CD4-positive, alpha-beta T cell treated with Interferon alpha-2 for 1 hour (primary cell): ENCODE results near the gene ADAMTS10.
"Not testable (repeated sequence)": the region's sequence is repeated elsewhere in the genome, so short reads cannot be mapped to it uniquely, and the experiment has no call there.

Experiments
- DNase-seq, 2 donors: peaks; one replicate each; pipeline ENCODE4 v3.0.0-alpha.2; 2020 to 2022

The ADAMTS10 gene

DNA sequence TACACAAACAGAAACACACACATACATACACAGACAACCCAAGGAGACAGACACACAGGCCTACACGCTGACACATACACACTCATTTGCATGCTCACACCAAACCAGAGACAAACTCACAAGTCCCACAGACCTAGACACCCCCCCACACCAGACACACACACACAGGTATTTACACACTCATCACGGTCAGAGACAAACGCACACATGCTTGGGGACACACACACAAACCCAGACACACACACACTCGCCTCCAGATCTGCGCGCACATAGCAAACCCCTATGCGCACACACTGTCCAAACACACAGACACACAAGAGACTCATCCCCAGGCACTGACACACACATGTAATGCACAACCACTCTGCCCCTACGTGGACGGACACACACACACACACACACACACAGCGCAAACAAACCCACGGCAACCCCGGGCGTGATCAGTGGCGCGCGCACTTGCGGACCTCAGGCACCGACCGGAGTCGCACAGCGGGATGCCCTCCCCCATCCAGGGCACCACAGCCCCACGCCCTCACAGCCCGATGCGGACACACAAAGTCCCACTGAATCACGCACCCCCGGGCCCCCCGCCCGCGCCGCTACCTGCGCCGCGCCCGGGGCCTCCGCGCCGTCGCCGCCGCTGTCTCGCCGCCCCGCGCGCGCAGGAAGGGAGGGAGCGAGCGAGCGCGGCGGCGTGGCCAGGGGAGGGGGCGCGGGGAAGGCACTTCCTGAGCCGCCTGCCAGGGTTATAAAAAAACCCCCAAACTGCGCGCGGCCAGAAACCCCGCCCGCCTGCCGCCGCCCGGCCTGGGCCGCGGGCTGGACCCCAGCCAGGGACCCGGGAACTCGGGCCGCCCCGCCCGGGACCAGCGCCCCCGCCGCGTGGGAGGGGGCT, at the start of gene ADAMTS10:
Gene ADAMTS10, minus strand, starts transcription at position 675 of the 895 bp plus-strand sequence. CDS start 5,005 bp downstream, outside the sequence.
- DNase-seq, result peak; percentile 42 to 56

GRCh38 chr19:8659905-8660304, 49.4 kb upstream of the ADAMTS10 start:
- no peak for DNase-seq

GRCh38 chr19:8657869-8658268, 47.4 kb upstream of the ADAMTS10 start:
- DNase-seq, result no peak

DNA sequence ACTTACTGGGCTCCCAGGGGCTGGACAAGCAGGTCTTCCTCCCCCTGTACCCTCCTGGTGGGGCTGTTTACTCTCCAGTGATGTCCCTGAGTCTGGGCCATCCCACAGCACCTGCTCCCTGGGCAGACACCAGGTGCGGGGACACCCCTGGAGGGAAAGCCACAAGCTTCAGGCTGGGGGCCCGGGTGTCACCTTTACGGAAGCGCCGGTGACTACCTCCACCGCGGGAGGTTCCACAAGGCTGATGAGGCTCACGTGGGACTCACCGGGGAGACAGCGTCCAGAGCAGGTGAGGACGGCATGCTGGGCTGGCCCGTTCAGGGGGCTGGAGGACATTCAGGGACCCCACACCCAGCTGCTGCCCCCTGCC, 44.8 kb upstream of the ADAMTS10 start:
- peak in 1 of 2 donors; percentile 46 for DNase-seq

DNA sequence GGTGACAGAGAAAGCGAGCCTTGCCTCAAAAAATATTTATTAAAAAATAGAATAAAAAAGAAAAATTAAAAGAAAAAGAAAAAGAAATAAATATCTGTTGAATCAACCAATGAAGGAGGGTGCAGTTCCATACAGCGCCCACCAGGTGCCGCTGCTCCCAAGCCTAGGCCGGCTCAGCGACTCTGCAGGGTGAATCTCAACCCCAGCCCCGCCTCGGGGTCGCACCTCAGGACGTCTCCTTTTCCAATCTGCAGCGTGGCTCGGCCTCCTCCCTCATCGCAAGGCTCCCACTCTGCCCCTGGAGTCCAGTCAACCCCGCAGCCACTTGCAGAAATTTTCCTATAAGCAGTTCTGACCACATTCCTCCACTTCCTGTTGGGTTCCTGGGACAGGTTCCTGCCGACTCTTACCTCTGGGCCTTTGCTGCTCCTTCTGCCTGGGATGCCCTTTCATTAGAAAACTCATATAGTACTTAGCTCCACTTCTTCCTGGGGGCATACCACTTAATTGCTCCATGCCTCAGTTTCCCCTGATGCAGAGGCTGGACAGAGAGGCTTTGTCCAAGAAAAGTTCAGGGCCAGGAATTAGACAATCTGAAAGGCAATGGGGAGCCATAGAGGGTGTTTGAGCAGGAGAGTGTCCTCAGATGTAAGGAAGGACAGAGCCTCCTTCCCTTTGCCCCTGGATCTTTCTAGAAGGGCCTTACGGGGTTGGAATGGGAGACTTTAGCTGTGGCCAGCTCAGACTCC, 44.2 kb upstream of the ADAMTS10 start:
- DNase-seq, result peak; percentile 57 to 70

- no peak for DNase-seq
These were observed 37.7 kb upstream of the ADAMTS10 start for GRCh38 chr19:8648240-8648639.

- DNase-seq, result no peak
These were observed 33.5 kb upstream of the ADAMTS10 start for GRCh38 chr19:8643860-8644653.

DNA sequence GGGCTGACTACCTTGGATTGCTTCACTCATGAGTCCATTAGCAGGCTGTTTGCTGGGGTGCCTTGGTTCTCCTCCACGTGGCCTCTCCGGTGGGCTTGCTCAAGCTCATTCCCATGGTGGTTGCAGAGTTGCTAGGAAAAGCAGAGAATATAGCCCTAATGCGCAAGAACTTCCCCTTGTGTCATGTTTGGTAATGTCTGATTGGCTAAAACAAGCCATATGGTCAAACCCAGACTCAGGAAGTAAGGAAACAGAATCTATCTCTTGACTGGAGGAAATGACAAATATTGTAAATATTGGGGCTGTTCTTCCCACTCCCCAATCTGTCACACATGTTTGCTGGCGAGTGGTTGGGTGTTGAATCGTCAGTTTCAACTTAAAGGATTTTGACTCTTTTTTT, 32.0 kb upstream of the ADAMTS10 start:
- DNase-seq, result no peak

DNA sequence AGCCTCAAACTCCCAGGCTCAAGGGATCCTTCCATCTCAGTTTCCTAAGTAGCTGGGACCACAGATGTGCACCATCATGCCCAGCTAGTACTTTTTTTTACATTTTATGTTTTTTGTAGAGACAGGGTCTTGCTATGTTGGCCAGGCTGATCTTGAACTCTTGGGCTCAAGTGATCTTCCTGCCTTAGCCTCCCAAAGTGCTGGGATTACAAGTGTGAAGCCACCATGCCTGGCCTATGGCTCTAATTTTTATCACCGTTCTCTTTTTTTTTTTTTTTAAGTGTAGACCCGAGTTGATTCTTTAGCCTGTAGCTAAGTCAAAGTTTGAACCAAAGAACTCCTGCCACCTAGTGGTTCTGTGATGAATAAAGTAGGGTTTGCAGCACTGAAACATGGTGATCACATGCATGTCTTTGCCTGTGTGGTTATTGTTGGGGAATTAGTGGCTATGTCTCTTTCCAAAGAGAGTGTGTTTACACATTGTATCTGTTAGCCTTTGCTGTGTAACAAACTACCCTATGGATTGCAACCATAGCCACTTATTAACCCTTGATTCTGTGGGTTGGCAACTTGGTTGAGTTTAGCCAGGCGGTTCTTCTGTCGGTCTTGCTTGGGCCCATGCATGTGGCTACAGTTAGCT, 31.5 kb upstream of the ADAMTS10 start:
- DNase-seq, result peak; percentile 32 to 64

DNA sequence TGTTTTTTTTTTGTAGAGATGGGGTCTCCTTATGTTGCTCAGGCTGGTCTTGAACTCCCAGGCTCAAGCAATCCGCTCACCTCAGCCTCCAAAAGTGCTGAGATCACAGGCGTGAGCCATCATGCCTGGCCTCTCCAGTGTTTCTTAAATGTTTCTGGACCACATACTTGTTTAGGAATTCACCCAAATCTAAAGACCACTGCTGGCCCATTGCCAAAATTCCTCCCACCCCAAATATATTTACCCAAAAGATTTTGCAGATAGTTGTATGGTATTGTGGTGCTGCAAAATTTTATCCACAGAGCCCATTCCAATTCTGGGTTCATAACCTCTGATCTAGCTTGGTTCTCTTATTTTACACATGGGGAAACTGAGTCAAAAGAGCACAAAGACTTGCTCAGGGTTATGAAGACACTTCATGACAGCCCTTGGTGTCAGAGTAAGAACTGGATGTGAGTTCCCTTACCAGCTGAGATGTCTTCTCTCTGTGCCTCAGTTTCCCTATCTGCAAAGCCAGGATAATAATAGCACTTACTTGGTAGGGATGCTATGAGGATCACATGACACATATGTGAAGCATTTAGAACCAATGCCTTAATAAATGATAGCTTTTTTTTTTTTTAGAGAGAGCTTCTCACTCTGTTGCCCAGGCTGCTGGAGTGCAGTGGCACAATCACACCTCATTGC, 30.8 kb upstream of the ADAMTS10 start:
- no peak for DNase-seq

DNA sequence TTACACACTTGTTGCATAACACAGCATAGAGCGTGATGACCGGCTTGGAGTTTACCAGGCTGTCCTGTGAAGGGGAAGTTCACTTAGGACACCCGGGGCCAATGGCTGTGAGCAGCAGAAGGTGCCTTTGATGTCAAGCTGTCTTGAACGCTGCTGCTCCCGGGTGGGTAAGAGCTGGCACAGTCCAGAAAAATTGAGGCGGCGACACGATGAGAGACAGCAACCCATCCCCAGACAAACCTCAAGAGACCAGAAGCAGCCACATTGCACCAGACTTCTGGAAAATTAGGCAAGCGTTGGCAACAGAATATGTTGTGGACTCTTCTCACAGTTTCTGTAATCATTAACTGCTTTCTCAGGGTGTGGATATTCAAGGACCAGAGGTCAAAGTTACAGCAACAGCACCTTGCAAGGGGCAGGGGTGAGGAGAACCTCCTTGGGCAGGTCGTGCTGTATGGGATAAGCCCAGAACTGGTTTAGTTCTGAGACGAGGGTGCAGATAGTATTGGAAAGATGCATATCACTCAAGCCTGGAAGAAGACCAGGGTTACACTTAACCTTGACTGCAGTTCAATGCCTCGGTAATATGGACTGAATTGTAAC, 30.0 kb upstream of the ADAMTS10 start:
- DNase-seq, result peak; percentile 21 to 69

DNA sequence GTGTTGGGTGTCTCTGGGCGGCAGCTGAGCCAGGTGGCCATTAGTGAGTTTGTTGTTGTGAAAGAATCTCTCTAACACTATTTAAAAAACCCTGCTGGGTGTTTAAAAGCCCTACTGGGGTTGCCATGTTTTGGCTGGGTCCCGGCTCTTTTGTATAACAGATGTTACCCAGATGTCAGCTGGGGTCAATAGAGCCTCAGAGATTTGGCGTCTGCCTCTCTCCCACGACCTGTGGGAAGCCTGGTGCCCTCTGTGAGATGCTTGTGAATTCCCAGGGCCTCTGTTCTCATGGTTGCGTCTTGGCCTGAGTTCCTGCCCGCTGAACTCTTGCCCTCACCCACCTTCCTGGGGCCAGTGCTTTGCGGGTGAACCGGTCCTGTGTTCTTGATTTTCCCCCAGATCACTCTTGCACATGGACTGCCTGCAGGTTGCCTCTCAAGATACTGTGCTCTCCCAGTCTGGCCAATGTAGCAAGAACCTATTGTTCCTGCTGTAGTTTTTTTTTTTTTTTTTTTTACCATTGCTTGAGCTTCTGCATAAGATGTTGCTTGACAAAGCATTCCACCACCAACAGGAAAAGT, 29.4 kb upstream of the ADAMTS10 start:
- no peak for DNase-seq

GRCh38 chr19:8638078-8638619, 27.6 kb upstream of the ADAMTS10 start:
- DNase-seq, result peak in 1 of 2 donors; percentile 21

GRCh38 chr19:8637070-8637469, 26.6 kb upstream of the ADAMTS10 start:
- DNase-seq, result not testable (repeated sequence)

DNA sequence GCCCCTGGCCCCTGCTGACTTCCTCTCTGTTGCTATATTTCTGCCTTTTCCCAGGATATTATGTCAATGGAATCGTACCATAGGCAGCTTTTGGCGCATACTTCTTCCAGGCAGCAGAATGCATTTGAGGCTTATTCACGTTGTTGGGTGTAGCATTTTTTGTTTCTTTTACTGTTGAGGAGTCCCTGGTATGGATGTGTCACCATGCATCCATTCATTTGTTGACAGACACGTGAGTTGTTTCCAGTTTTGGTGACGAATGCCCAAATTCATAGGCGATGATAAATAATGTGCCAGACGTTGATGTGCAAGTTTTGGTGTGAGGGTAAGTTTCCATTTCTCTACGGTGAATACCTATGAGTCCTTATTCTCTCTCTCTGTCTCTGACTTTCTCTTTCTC, 24.9 kb upstream of the ADAMTS10 start:
- DNase-seq, result no peak

GRCh38 chr19:8631425-8631819, 20.9 kb upstream of the ADAMTS10 start:
- no peak for DNase-seq

- DNase-seq, result no peak
These were observed 20.4 kb upstream of the ADAMTS10 start for GRCh38 chr19:8630796-8631424.

DNA sequence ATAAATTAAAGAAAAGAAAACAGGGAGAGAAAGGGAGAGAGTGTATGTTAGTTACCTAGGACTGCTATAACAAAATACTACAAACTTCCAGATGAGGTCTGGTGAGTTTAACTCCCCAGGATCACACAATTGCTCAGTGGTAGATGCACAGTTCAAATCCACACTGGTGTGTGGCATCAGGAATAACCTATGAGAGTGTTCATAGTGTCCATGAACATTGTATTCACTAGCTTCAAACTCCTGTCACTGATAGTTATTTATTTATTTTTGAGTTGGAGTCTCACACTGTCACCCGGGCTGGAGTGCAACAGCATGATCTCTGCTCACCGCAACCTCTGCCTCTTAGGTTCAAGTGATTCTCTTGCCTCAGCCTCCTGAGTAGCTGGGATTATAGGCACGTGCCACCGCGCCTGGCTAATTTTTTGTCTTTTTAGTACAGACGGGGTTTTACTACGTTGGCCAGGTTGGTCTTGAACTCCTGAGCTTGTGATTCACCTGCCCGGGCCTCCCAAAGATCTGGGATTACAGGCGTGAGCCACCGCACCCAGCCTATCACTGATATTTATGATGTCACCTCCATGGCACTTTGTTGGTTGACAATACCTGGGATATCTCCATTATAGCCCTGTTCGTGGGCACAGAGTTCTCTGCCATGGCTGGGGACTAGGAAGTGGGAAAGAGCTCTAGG, 19.6 kb upstream of the ADAMTS10 start, which contains the start of gene NFILZ:
Gene NFILZ, plus strand, starts transcription at position 638 of the 688 bp plus-strand sequence. CDS start 46,133 bp downstream, outside the sequence.
- DNase-seq, result no peak

DNA sequence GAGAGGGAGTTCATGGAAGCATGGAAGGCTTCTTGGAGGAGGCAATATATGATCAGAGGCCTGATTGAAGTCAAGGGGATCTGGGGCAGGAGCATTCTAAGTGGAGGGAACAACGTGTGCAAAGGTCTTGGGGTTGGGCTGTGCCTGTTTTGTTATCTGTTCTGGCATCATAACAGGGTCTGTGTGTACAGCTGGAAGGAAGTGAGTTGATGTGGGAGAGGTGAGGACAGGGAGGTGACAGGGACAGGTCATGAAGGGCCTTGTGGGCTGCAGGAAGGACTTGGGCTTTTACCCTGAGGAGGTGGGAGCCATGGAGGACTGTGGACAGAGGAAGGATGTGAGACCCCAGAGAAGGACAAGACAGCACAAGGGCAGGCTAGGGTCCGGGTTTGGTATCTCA, 18.7 kb upstream of the ADAMTS10 start:
- no peak for DNase-seq

GRCh38 chr19:8626842-8627241, 16.3 kb upstream of the ADAMTS10 start:
- DNase-seq, result no peak
